Activated naive CD8-positive, alpha-beta T cell (primary cell): ENCODE data around the gene HSH2D.

Experiments used
- H3K27ac Mint-ChIP-seq: one replicate; pipeline ENCODE4 v1.8.0; 2021; ENCODE audit warnings: mixed read lengths
- H3K27me3 Mint-ChIP-seq: one replicate; pipeline ENCODE4 v1.8.0; 2021; ENCODE audit warnings: mixed read lengths
- H3K36me3 Mint-ChIP-seq: one replicate; pipeline ENCODE4 v1.8.0; 2021; ENCODE audit warnings: mixed read lengths
- H3K4me1 Mint-ChIP-seq: one replicate; pipeline ENCODE4 v1.8.0; 2021; ENCODE audit warnings: low read depth, mixed read lengths
- H3K4me3 Mint-ChIP-seq: one replicate; pipeline ENCODE4 v1.8.0; 2021; ENCODE audit warnings: mild to moderate bottlenecking, mixed read lengths
- H3K9me3 Mint-ChIP-seq: one replicate; pipeline ENCODE4 v1.8.0; 2021; ENCODE audit warnings: low read depth, mixed read lengths

HSH2D gene

DNA sequence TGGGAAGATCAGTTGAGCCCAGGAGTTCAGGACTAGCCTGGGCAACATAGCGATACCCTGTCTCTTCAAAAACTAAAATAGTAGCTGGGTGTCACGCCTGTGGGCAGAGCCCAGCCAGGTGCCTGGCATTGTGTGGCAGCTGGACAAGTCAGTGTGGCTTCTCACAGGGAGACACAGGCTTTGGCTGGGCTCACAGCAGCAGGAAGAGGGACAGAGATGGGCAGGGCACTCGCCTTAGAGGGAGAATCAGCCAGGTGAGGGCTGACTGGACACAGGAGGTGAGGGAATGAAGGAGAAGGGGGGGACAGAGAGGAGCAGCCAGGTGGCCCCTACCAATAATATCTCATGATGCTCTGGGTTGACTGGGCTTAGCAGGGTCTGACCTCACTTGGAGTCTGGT is 45.0 kb downstream of the HSH2D start:
- peaks cover 3% of the 10 kb centered on the region for H3K36me3 Mint-ChIP-seq
- H3K27ac Mint-ChIP-seq = peak overlapping the region; percentile 76
- no peak overlapping the region for H3K4me3 Mint-ChIP-seq
- no peaks in the 10 kb centered on the region for H3K9me3 Mint-ChIP-seq
- H3K4me1 Mint-ChIP-seq = peaks cover 31% of the 10 kb centered on the region
- no peaks in the 10 kb centered on the region for H3K27me3 Mint-ChIP-seq

DNA sequence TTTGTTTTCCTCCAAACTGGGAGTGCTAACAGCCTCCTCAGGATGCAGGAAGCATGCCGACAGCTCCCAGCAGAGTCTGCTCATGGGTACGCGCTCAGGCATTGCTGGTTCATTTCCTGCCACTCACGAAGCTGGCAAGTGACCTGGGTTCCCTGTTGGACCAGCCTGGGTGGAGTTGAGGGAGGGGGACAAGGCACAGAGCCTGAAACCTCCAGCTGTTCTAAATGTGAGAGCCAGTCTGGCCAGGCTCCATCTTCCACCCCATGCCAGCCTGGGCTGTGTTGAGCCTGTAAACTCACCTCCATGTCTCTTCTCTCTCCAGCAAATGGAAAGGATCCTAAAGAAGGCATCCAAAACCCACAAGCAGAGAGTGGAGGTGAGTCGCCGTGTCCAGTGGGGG is 46.7 kb downstream of the HSH2D start:
- peaks cover 3% of the 10 kb centered on the region for H3K36me3 Mint-ChIP-seq
- no peak overlapping the region for H3K4me3 Mint-ChIP-seq
- no peaks in the 10 kb centered on the region for H3K9me3 Mint-ChIP-seq
- H3K4me1 Mint-ChIP-seq = peaks cover 27% of the 10 kb centered on the region
- H3K27ac Mint-ChIP-seq = no peak overlapping the region
- no peaks in the 10 kb centered on the region for H3K27me3 Mint-ChIP-seq

DNA sequence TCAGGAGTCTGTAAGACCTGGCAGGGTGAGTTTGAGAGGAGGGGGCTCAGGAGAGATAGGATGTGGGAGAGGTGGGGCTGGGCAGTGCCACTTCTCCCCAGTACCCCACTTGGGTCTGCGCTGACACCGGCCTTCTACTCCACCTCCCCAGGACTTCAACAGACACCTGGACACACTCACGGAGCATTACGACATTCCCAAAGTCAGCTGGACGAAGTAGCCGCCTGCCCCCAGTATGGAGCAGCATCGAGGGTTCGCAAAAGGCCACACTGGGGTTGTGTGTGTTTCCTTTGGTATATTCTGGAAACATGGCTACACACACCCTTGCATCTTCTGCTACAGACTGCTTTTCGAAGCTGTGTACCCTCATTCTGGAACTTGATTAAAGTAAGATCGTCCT is 47.3 kb downstream of the HSH2D start:
- H3K36me3 Mint-ChIP-seq = peaks cover 3% of the 10 kb centered on the region
- H3K9me3 Mint-ChIP-seq = no peaks in the 10 kb centered on the region
- no peak overlapping the region for H3K4me3 Mint-ChIP-seq
- H3K27me3 Mint-ChIP-seq = no peaks in the 10 kb centered on the region
- peaks cover 23% of the 10 kb centered on the region for H3K4me1 Mint-ChIP-seq
- no peak overlapping the region for H3K27ac Mint-ChIP-seq

DNA sequence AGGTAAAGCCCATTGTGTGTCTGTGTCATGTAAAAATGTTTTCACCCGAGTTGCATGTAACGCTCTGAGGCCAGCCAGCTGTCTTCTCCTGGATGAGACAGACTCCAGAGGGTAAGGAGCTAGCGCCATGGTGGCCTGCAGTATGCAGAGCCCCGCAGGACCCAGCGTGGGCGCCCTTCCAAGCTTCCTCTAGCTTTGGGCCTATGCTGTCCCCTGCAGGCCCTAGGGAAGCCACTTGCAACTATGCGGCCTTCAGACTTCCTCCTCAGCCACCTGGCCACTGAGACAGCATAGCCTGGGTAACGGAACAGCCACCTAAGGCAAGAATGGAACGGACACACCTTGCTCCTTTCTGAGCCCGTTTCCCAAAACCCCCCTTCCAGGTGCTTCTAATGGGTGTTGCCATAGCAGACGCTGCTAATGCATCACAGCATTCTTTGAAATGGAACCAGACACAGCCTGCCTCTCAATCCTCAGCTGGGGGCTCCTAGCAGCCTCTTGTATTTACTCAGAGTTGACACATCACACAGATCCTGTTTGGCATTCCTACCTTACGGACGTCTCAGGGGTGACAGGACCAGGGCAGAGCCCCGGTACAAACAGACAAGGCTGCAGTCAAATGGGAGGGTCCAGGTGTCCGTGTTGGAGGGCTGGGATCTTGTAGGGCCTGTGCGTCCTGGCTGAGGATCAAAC is 47.9 kb downstream of the HSH2D start:
- H3K4me1 Mint-ChIP-seq = peaks cover 21% of the 10 kb centered on the region
- no peaks in the 10 kb centered on the region for H3K9me3 Mint-ChIP-seq
- H3K4me3 Mint-ChIP-seq = no peak overlapping the region
- no peaks in the 10 kb centered on the region for H3K27me3 Mint-ChIP-seq
- no peak overlapping the region for H3K27ac Mint-ChIP-seq
- peaks cover 3% of the 10 kb centered on the region for H3K36me3 Mint-ChIP-seq

DNA sequence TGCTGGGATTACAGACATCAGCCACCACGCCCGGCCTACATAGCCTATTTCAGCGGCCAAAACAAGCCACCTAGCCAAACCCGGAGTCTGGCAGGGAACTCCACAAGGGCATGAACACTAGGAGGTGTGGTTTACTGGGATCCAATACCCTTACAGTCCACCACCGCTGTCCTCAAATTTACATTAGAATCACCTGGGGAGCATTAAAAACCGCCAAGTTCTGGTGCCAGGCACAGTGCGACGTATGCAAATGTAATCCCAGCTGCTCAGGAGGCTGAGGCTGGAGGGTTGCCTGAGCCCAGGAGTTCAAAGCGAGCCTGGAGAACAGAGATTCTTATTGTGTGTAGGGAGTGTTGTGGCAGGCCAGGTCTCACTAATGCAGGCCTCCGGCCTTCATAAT is 50.0 kb downstream of the HSH2D start:
- Mint-ChIP-seq H3K4me1 (peaks cover 18% of the 10 kb centered on the region), H3K4me3 (no peak overlapping the region), H3K27me3 (no peaks in the 10 kb centered on the region), H3K9me3 (no peaks in the 10 kb centered on the region), H3K27ac (no peak overlapping the region), H3K36me3 (no peaks in the 10 kb centered on the region)

DNA sequence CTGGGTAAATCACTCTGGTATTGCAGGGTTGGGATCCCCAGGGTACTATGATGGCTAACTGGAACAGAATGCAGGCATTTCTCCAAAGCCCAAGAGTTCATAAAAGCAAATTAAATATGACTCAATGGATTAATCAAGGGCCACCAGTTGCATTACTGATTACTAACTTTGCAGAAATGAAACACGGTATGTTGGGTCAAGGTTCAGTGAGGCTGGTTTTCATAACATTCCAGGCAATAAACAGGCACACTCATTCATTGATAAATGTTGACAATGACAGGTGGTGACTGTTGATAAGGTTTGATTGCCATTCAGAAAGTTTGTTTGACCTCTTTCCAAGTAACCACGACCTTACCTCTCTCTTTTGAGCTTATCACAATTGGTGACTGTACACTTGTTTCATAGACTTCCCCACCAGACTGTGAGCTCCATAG is 53.7 kb downstream of the HSH2D start:
- peaks cover 3% of the 10 kb centered on the region for H3K36me3 Mint-ChIP-seq
- no peaks in the 10 kb centered on the region for H3K27me3 Mint-ChIP-seq
- peak overlapping the region; percentile 97 for H3K27ac Mint-ChIP-seq
- peak overlapping the region; percentile 92 for H3K4me3 Mint-ChIP-seq
- peaks cover 38% of the 10 kb centered on the region for H3K4me1 Mint-ChIP-seq
- no peaks in the 10 kb centered on the region for H3K9me3 Mint-ChIP-seq

DNA sequence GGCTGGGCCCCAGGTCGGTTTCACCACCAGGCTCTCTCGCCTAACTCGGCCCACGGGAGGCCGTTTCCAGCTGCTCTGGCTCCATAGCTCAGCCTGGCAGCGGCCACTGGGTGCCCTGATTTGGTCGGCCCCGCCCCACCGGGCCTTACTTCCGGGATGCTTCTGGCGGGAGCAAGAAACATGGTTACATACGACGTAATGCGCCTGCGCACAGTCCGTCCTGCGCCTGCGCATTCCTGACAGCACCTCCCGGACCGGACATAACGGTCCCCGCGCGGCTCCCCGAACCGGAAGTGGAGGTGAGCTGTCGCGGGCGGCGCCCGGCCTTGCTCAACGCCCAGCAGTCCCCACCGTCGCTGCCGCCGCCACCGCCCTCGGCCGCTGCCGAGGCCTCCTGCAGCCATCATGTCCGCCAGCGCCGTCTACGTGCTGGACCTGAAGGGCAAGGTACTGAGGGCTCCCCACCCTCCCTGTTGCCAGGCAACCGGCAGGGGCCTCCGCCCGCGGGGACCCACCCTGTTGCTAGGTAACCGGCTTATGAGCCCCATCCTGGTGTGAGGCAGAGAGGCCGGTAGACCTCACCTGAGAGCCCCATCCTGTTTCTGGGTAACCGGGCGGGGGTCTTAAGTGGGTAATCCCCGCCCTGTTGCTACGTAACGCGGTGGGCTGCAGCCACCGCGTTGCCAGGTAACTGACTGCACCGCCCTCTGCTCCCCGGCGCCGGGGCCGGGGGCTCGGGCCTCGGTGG is 54.3 kb downstream of the HSH2D start, which contains the start of gene AP1M1:
Gene AP1M1, plus strand, starts transcription at position 290 of the 748 bp plus-strand sequence. Its CDS starts 116 bp downstream, at position 406.
- Mint-ChIP-seq H3K4me1 (peaks cover 44% of the 10 kb centered on the region), H3K4me3 (peak within 1 kb of the TSS; percentile 93), H3K36me3 (peaks cover 9% of the 10 kb centered on the region), H3K27ac (peak within 1 kb of the TSS; percentile 97), H3K27me3 (no peaks in the 10 kb centered on the region), H3K9me3 (no peaks in the 10 kb centered on the region)

DNA sequence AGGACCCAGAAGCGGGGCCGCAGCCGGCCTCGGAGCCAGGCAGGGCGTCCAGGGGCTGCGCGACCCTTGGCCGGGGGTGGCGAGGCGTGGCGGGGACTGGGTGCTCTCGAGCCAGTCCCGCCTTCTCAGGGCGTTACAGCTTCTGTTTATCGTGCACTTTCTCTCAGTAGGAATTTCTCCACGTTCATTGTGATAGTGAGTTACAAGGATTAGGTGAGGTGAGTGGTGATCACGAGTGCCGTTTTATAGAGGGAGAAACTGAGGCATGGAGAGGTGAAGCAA is 54.8 kb downstream of the HSH2D start:
- Mint-ChIP-seq H3K27ac (peak overlapping the region; percentile 89), H3K9me3 (no peaks in the 10 kb centered on the region), H3K36me3 (peaks cover 10% of the 10 kb centered on the region), H3K4me1 (peaks cover 49% of the 10 kb centered on the region), H3K27me3 (no peaks in the 10 kb centered on the region), H3K4me3 (peak overlapping the region; percentile 93)

DNA sequence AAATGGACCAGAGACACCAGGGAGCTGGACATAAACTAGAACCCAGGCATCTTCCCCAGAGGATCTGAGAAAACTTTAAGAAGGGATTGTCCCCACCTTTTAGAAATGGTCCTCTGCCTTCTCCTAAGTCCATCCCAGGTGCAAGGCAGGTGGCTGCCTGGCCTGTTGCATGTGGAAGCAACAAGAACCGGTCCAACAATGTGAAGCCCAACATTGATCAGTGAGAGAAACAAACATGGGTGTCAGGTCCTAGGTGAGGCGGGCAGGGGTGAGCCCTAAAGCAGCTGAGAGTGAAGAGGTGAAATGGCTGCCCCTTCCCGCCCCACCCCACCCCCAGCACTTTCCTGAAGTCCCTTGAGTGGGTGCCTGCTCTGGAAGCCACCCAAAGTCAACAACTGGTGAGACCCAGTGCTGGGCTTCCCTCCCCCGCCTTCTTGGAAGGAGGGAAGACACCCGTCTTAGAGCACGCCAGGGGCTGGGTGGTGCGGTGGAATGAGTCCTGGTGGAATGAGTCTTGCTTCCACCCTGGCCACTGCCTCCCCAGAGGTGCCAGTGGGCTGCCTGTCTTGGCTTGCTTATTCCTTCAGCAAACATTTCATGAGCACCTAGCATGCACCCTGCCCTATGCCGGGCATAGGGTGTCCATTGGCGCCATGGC is 55.9 kb downstream of the HSH2D start:
- Mint-ChIP-seq H3K27ac (peak overlapping the region; percentile 89), H3K9me3 (no peaks in the 10 kb centered on the region), H3K4me3 (peak overlapping the region; percentile 93), H3K4me1 (peaks cover 55% of the 10 kb centered on the region), H3K27me3 (no peaks in the 10 kb centered on the region), H3K36me3 (peaks cover 10% of the 10 kb centered on the region)

DNA sequence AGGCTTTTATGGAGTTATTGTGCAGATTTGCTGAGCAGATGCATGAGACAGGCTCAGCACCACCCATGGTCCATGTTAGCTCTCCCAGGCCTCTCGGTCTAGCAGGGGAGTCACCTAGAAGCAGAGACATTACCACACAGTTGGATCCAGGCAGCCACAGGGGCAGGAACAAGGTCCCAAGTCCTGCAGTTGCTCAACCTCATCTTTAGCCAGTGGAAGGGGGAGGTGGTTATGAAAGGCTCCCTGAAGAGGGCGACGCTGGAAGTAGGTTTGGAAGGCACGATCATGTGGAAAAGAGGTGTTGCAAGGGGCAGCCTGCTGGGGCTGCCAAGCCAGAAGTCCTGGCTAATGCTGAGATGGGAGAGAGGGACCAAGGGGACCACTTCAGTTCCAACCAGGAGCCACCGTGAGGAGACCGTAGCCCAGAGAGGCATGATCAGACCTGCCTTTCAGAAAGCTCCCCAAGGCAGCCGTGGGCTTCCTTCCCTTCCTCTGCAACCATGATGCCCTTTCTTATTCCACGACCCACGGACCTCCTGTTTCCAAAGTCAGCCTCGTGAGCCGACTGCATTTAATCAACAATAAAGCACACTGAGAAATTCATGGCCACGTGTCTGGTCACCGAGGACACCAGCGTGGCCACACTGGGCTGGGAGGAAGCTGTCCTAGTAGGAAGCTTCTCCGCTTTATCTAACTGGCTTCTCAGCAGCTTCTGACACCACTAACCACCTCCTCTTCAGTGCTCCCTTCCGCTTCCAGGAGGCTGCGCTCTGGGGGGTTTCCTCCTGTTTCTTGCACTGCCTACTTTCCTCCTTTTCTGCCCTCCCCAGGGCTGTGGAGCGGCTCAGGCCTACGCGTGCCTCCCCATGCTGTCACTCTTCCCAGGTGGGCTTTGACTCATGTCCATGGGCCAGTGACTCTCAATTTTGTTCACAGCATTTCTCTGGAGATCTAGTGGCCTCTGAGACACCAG is 56.8 kb downstream of the HSH2D start:
- H3K36me3 Mint-ChIP-seq = peaks cover 10% of the 10 kb centered on the region
- H3K9me3 Mint-ChIP-seq = no peaks in the 10 kb centered on the region

DNA sequence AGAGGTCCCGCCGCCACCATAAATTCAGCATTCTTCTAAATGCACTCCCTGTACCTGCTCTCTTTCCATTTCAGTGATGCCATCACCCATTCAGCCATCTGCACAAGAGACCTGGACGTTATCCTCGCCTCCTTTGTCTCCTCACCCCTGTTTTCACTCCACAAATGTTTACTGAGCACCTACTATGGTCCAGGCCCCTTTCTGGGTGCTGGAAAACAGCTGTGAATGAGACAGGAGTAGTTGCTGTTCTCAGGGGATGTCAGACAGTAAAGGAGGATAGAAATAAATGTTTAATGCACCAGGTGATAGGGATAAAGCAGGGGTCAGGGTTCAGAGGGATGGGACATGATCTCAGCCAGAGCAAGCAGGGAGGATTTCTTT is 57.5 kb downstream of the HSH2D start:
- peak overlapping the region; percentile 89 for H3K27ac Mint-ChIP-seq
- peak overlapping the region; percentile 82 for H3K4me3 Mint-ChIP-seq

More for the DNA sequence above, 56.8 kb downstream of the HSH2D start:
- Mint-ChIP-seq H3K27ac (peak overlapping the region; percentile 89), H3K4me3 (peak overlapping the region; percentile 82), H3K4me1 (peaks cover 58% of the 10 kb centered on the region), H3K27me3 (no peaks in the 10 kb centered on the region)

DNA sequence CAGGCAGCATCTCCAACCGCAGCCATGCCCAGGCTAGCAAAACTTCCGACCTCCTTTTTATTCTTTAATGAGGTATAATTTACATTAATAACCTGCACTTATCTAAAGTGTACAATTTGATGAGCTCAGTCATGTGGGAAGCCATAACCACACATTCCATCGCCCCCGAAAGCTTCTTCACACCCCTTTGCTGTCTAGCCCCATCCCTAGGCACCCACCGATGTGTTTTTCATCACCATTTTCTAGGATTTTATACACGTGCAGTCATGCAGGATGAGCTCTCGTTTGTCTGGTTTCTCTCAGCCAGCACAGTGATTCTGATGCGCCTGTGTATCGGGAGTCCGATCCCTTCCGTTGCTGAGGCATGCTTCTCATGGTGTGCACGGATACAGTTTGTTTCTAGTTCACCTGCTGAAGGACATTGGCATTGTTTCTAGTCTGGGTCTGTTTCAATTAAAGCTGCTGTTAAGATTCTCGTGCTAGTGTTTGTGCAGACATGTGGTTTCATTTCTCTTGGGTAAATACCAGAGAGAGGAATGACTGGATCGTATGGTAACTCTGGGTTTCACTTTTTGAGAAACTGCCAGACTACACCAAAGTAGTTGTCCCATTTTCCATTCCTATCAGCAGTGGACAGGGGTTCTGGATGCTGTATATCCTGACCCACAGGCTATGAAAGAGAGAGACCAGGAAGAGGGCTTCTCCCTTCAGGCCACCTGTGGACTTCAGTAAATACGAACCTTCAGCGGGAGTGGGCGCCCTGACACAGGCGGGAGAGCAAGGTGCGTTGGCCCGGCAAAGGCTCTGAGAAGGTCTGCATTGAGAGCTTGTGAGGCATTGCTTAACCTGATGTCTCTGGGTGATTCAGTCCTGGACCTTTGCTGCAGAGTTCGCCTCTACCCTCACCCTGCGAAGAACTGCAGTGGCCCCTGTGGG is 59.1 kb downstream of the HSH2D start:
- Mint-ChIP-seq H3K9me3 (no peaks in the 10 kb centered on the region), H3K4me3 (peak overlapping the region; percentile 60), H3K4me1 (peaks cover 68% of the 10 kb centered on the region), H3K27ac (peak overlapping the region; percentile 93), H3K27me3 (no peaks in the 10 kb centered on the region), H3K36me3 (peaks cover 12% of the 10 kb centered on the region)

More for the DNA sequence above, 57.5 kb downstream of the HSH2D start:
- H3K4me1 Mint-ChIP-seq = peaks cover 59% of the 10 kb centered on the region
- no peaks in the 10 kb centered on the region for H3K27me3 Mint-ChIP-seq
- no peaks in the 10 kb centered on the region for H3K9me3 Mint-ChIP-seq
- peaks cover 10% of the 10 kb centered on the region for H3K36me3 Mint-ChIP-seq

DNA sequence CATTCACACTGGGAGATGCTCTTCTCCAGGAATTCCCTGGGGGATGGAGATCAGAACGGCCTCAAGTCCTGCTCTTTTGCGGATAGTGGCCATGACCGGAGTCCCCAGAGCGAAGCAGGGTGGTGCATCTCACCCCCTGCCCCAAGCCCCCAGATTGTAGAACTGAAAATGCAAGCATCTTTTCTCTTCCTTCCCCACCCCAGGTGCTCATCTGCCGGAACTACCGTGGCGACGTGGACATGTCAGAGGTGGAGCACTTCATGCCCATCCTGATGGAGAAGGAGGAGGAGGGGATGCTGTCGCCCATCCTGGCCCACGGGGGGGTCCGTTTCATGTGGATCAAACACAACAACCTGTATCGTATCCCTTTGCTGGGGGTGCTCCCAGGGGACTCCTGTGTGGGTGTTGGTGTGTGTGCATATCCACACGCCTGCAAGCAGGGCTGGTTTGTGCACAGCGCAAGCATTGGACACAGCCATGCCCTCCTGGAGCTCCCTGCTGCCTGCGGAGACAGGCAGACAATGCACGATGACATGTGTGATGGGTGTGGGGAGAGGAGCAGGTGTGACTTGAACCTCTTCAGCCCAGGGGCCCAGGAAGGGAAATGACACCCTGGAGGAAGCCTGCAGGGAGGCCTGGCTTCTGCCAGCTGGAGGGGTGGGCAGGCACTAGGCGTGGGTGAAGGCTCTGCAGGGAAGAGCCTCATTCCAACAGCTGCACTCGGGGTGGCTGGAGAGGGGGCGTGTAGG is 59.9 kb downstream of the HSH2D start:
- H3K4me1 Mint-ChIP-seq = peaks cover 75% of the 10 kb centered on the region
- no peaks in the 10 kb centered on the region for H3K9me3 Mint-ChIP-seq
- peak overlapping the region; percentile 93 for H3K27ac Mint-ChIP-seq
- H3K4me3 Mint-ChIP-seq = no peak overlapping the region
- no peaks in the 10 kb centered on the region for H3K27me3 Mint-ChIP-seq
- peaks cover 14% of the 10 kb centered on the region for H3K36me3 Mint-ChIP-seq
